H1 (cell line): ENCODE measurements around the gene IGFBP4. TPM values are rescaled to one million over a fixed set of nuclear protein-coding genes. Genes with fewer than 3 reads are reported as not detected.
A peak's percentile ranks its signal among the peaks of the same experiment; 100 is the strongest.

Source experiments
- CTCF ChIA-PET: fragments of 300-600 bp; sonication (Branson Sonifier 250); formaldehyde crosslinking; loops from one replicate; lab custom pipeline; 2021; ENCODE audit not compliant: partially characterized antibody; lab: Charles Lee
- POLR2A ChIA-PET: fragments of 300-600 bp; sonication (Branson Sonifier 250); formaldehyde crosslinking; loops from one replicate; lab custom pipeline; 2021; ENCODE audit warnings: inconsistent platforms; ENCODE audit not compliant: partially characterized antibody; lab: Charles Lee
- DNase-seq, 2 experiments: peaks; one replicate each; pipeline versions ENCODE4 v3.0.0 to v3.0.0-alpha.2; 2010 to 2022; ENCODE audit warnings: low spot score in 2 of 2, low read depth in 1 of 2, mixed read lengths in 1 of 2
- FAIRE-seq: peaks from 2 replicates; lab custom pipeline; 2011; peaks lifted over from hg19 to GRCh38; lab: Jason Lieb, UNC
- H2AFZ ChIP-seq: 2 replicates; pipeline ENCODE4 v1.8.1; 2012; ENCODE audit warnings: low read length, inconsistent platforms
- H2AK5ac ChIP-seq: 2 replicates; pipeline ENCODE4 v1.6.1; 2013; ENCODE audit warnings: low read depth, low read length
- H2BK120ac ChIP-seq: replicated peaks from 2 replicates; pipeline ENCODE3; 2013; ENCODE audit warnings: low read depth, low read length, inconsistent platforms
- H2BK12ac ChIP-seq: 2 replicates; pipeline ENCODE4 v1.6.1; 2013; ENCODE audit warnings: low read depth, low read length
- H2BK15ac ChIP-seq: 2 replicates; pipeline ENCODE4 v1.6.1; 2013; ENCODE audit warnings: low read length
- H2BK20ac ChIP-seq: 2 replicates; pipeline ENCODE4 v1.6.1; 2013; ENCODE audit warnings: low read length
- H2BK5ac ChIP-seq: 2 replicates; pipeline ENCODE4 v1.6.1; 2013; ENCODE audit warnings: low read depth, low read length
- H3K14ac ChIP-seq: 2 replicates; pipeline ENCODE4 v1.6.1; 2013; ENCODE audit warnings: inconsistent platforms; ENCODE audit not compliant: insufficient read length
- H3K18ac ChIP-seq: 2 replicates; pipeline ENCODE4 v1.6.1; 2013; ENCODE audit warnings: low read length; ENCODE audit errors: extremely low read depth
- H3K23ac ChIP-seq: 2 replicates; pipeline ENCODE4 v1.6.1; 2013; ENCODE audit warnings: inconsistent platforms; ENCODE audit not compliant: insufficient read length
- H3K23me2 ChIP-seq: 2 replicates; pipeline ENCODE4 v1.6.1; 2013; ENCODE audit warnings: low read depth, low read length
- H3K27ac ChIP-seq: 2 replicates; pipeline ENCODE4 v1.6.1; 2011; ENCODE audit warnings: low read depth, low read length, inconsistent platforms
- H3K27me3 ChIP-seq, 4 experiments: replicated peaks in 1 of 4; 1 replicate in 1 of 4; 2 replicates in 3 of 4; pipeline versions ENCODE4 v1.6.1 to v1.8.1; 2011 to 2013; ENCODE audit warnings: low read length in 3 of 4, mild to moderate bottlenecking in 3 of 4, inconsistent platforms in 2 of 4, mixed read lengths in 2 of 4, moderate library complexity in 1 of 4; ENCODE audit not compliant: control insufficient read depth in 3 of 4, insufficient read depth in 3 of 4; ENCODE audit errors: extremely low read depth in 1 of 4
- H3K36me3 ChIP-seq, 4 experiments: 2 replicates each; pipeline versions ENCODE4 v1.6.1 to v1.8.1; 2011 to 2013; ENCODE audit warnings: mild to moderate bottlenecking in 4 of 4, low read length in 3 of 4, moderate library complexity in 2 of 4, control low read depth in 1 of 4, inconsistent platforms in 1 of 4; ENCODE audit not compliant: insufficient read depth in 4 of 4, control insufficient read depth in 2 of 4
- H3K4ac ChIP-seq: replicated peaks from 2 replicates; pipeline ENCODE3; 2013; ENCODE audit warnings: low read length, low read depth, mixed read lengths, inconsistent platforms; ENCODE audit not compliant: insufficient read length
- H3K4me1 ChIP-seq, 4 experiments: replicated peaks in 1 of 4; 1 replicate in 1 of 4; 2 replicates in 3 of 4; pipeline versions ENCODE4 v1.6.1 to v1.8.1; 2011 to 2013; ENCODE audit warnings: low read length in 3 of 4, inconsistent platforms in 2 of 4, mixed read lengths in 1 of 4; ENCODE audit not compliant: insufficient read depth in 4 of 4, control insufficient read depth in 3 of 4
- H3K4me2 ChIP-seq, 2 experiments: 2 replicates each; pipeline versions ENCODE4 v1.6.1 to v1.8.1; 2011 to 2013; ENCODE audit warnings: low read depth in 2 of 2, low read length in 2 of 2, control low read depth in 1 of 2, inconsistent platforms in 1 of 2, mild to moderate bottlenecking in 1 of 2; ENCODE audit not compliant: insufficient read depth in 1 of 2
- H3K4me3 ChIP-seq, 4 experiments: fragments of 200-600, 300-600 bp in 1 of 4; sonication (generic), shearing (Covaris generic), sonication (Bioruptor Twin) in 1 of 4; 2 replicates each; pipeline versions ENCODE4 v1.5.1 to v1.8.1; 2011 to 2016; ENCODE audit warnings: low read length in 4 of 4, low read depth in 3 of 4, control low read depth in 2 of 4, inconsistent platforms in 2 of 4, mild to moderate bottlenecking in 2 of 4, mixed read lengths in 1 of 4, moderate library complexity in 1 of 4; ENCODE audit not compliant: insufficient read depth in 2 of 4; ENCODE audit errors: extremely low read depth in 1 of 4
- H3K56ac ChIP-seq: replicated peaks from 2 replicates; pipeline ENCODE3; 2013; ENCODE audit warnings: low read depth, mild to moderate bottlenecking, mixed read lengths, low read length, inconsistent platforms; ENCODE audit not compliant: insufficient read length
- H3K79me1 ChIP-seq: 2 replicates; pipeline ENCODE4 v1.6.1; 2013; ENCODE audit warnings: low read depth, low read length, control low read depth
- H3K79me2 ChIP-seq, 2 experiments: 2 replicates each; pipeline versions ENCODE4 v1.6.1 to v1.8.1; 2012 to 2013; ENCODE audit warnings: low read length in 2 of 2, mild to moderate bottlenecking in 2 of 2, inconsistent platforms in 1 of 2; ENCODE audit not compliant: insufficient read depth in 2 of 2, control insufficient read depth in 1 of 2
- H3K9ac ChIP-seq, 4 experiments: replicated peaks in 1 of 4; 1 replicate in 1 of 4; 2 replicates in 3 of 4; pipeline versions ENCODE4 v1.6.1 to v1.8.1; 2011 to 2013; ENCODE audit warnings: low read depth in 3 of 4, low read length in 3 of 4, control low read depth in 2 of 4, mild to moderate bottlenecking in 2 of 4, moderate library complexity in 2 of 4, inconsistent platforms in 1 of 4; ENCODE audit errors: extremely low read depth in 1 of 4
- H3K9me3 ChIP-seq, 2 experiments: 2 replicates each; pipeline versions ENCODE4 v1.6.1 to v1.8.1; 2012 to 2013; ENCODE audit warnings: mild to moderate bottlenecking in 2 of 2, moderate library complexity in 2 of 2, control low read depth in 1 of 2, inconsistent platforms in 1 of 2, low read depth in 1 of 2, low read length in 1 of 2, mixed read lengths in 1 of 2; ENCODE audit not compliant: insufficient read depth in 2 of 2
- H4K20me1 ChIP-seq, 2 experiments: replicated peaks in 1 of 2; 2 replicates each; pipeline versions ENCODE3 to v1.8.1; 2011 to 2013; ENCODE audit warnings: inconsistent platforms in 2 of 2, low read length in 2 of 2, mild to moderate bottlenecking in 1 of 2; ENCODE audit not compliant: insufficient read depth in 2 of 2, control insufficient read depth in 1 of 2
- H4K5ac ChIP-seq: 2 replicates; pipeline ENCODE4 v1.6.1; 2013; ENCODE audit warnings: low read length, low read depth, mixed read lengths, inconsistent platforms; ENCODE audit not compliant: insufficient read length
- H4K8ac ChIP-seq: 2 replicates; pipeline ENCODE4 v1.8.0; 2013; ENCODE audit warnings: mild to moderate bottlenecking, moderate library complexity, low read length, inconsistent platforms; ENCODE audit not compliant: insufficient read depth; ENCODE audit errors: extremely low read depth
- H4K91ac ChIP-seq: replicated peaks from 2 replicates; pipeline ENCODE3; 2013; ENCODE audit warnings: low read length, mixed read lengths, inconsistent platforms; ENCODE audit not compliant: insufficient read length
- BACH1 ChIP-seq: IDR thresholded peaks from 2 replicates; pipeline ENCODE4 v1.6.1; 2012; ENCODE audit warnings: low read length, improper control_type of control experiment
- HDAC6 ChIP-seq: IDR thresholded peaks from one replicate; pipeline ENCODE4 v1.7.1; 2012; ENCODE audit warnings: low read depth, mild to moderate bottlenecking, inconsistent platforms, low read length, moderate library complexity
- MAX ChIP-seq: IDR thresholded peaks from 2 replicates; pipeline ENCODE4 v1.6.1; 2012; ENCODE audit warnings: inconsistent platforms
- POLR2A ChIP-seq, 2 experiments: IDR thresholded peaks; 1 replicate in 1 of 2; 2 replicates in 1 of 2; pipeline ENCODE4 v1.6.1; 2011; ENCODE audit warnings: low read depth in 2 of 2, low read length in 2 of 2, mild to moderate bottlenecking in 2 of 2; ENCODE audit errors: control extremely low read depth in 1 of 2
- RAD21 ChIP-seq, 2 experiments: IDR thresholded peaks in 1 of 2; conservative IDR thresholded peaks in 1 of 2; 2 replicates each; pipeline ENCODE4 v1.6.1; 2011; ENCODE audit warnings: low read depth in 2 of 2, low read length in 2 of 2, improper control_type of control experiment in 1 of 2, inconsistent platforms in 1 of 2, mild to moderate bottlenecking in 1 of 2, moderate library complexity in 1 of 2
- SP1 ChIP-seq: IDR thresholded peaks from 2 replicates; pipeline ENCODE4 v1.6.1; 2011; ENCODE audit warnings: low read depth, low read length
- WGBS, 2 experiments: shearing (Covaris generic) in 1 of 2; methylation state at CpG; one replicate each; pipeline versions ENCODE4 v1.1.6 to v1.1.7; 2013 to 2015; ENCODE audit warnings: low lambda C conversion rate in 2 of 2, mixed read lengths in 2 of 2, inconsistent platforms in 1 of 2, low coverage in 1 of 2, missing lambda C conversion rate in 1 of 2; ENCODE audit not compliant: insufficient replicate concordance in 2 of 2, insufficient coverage in 1 of 2, insufficient read length in 1 of 2; ENCODE audit errors: extremely low coverage in 1 of 2, missing lambda C conversion rate in 1 of 2; 5-methylcytosine and 5-hydroxymethylcytosine counted together
- polyA plus RNA-seq, 7 experiments: library from polyadenylated mRNA; depleted of rRNA in 3 of 7; stranded (reverse) in 5 of 7; unstranded in 2 of 7; fragments of >200 nt in 5 of 7; fragments of 200-250 nt in 2 of 7; gene quantifications; 1 replicate in 5 of 7; 2 replicates in 1 of 7; 4 replicates in 1 of 7; pipeline versions ENCODE4 v1.2.1 to v1.2.3, GENCODE V29; 2011 to 2013; ENCODE audit warnings: missing spikeins in 2 of 7, mixed read lengths in 2 of 7
- total RNA-seq: library from RNA; stranded (reverse); fragmentation: NEBNext Ultra II Directional; extraction: Animal tissue kit (Norgen Biotek cat#: 25700); gene quantifications from 2 replicates; pipeline ENCODE4 v1.2.1, GENCODE V29; 2021

The IGFBP4 gene
- total and polyA plus RNA-seq, 2 of the 8 experiments (the other 6 are each of a cell fraction or from before 2014, with no cell fraction given) = 85.5 to 105 TPM

GRCh38 chr17:40480501-40481003 is 37.3 kb downstream of the IGFBP4 start:
- FAIRE-seq (no peak), DNase-seq (no peak)
- peak overlapping the region; percentile 53 for H4K91ac ChIP-seq
- no peak overlapping the region for H2AFZ ChIP-seq
- WGBS, 2 experiments = 84% methylated on average over 12 of the region's 12 CpGs; no CpG with 5 or more reads in 1 of the 2 experiments
- H2BK5ac ChIP-seq = peak overlapping the region; percentile 73; the same call in 1 of the 2 replicates
- no peak overlapping the region for H3K4me3 ChIP-seq
- no peak overlapping the region for H2AK5ac ChIP-seq
- no peak overlapping the region for H3K27ac ChIP-seq
- H4K8ac ChIP-seq = no peak overlapping the region
- H3K18ac ChIP-seq = no peak overlapping the region
- no peaks in the 10 kb centered on the region for H3K36me3 ChIP-seq
- peaks cover 2 to 19% (median 9%) of the 10 kb centered on the region in 4 experiments for H3K4me1 ChIP-seq
- H3K9ac ChIP-seq = no peak overlapping the region
- H3K79me1 ChIP-seq = no peaks in the 10 kb centered on the region
- no peak overlapping the region for H3K56ac ChIP-seq
- POLR2A ChIA-PET = no interaction called here
- no peaks in the 10 kb centered on the region; the same call in 1 of the 2 replicates for H3K23me2 ChIP-seq
- no peaks in the 10 kb centered on the region for H3K9me3 ChIP-seq
- H2BK12ac ChIP-seq = peak overlapping the region; percentile 43; the same call in 1 of the 2 replicates
- H2BK20ac ChIP-seq = no peak overlapping the region
- peak overlapping the region; percentile 23; the same call in 1 of the 2 replicates for H2BK15ac ChIP-seq
- H3K14ac ChIP-seq = no peak overlapping the region
- CTCF ChIA-PET = interaction anchor here (0.7 to 1.5 kb wide), 3 partner anchors 39 to 80 kb away, joined by 4 to 6 read pairs (median 4); no protein-coding TSS in a partner anchor
- no peak overlapping the region for H2BK120ac ChIP-seq
- no peak overlapping the region for H3K23ac ChIP-seq
- H3K79me2 ChIP-seq = no peaks in the 10 kb centered on the region
- no peaks in the 10 kb centered on the region for H4K20me1 ChIP-seq
- no peak overlapping the region for H3K4me2 ChIP-seq
- no peak for TF ChIP-seq HDAC6
- TF ChIP-seq SP1 = no peak
- no peak for TF ChIP-seq POLR2A (IDR thresholded peaks at IDR 0.05; ENCODE audit: control extremely low read depth in 1 of 2, low read depth in 2 of 2, low read length in 2 of 2)
- no peak for TF ChIP-seq RAD21 (IDR thresholded peaks at IDR 0.05 in 1 of 2, conservative IDR thresholded peaks at IDR 0.05 in 1 of 2; ENCODE audit: low read depth in 2 of 2, low read length in 2 of 2)
- no peak for TF ChIP-seq MAX
- no peak for TF ChIP-seq BACH1
- no peaks in the 10 kb centered on the region; a peak in 1 of 7 replicates for H3K27me3 ChIP-seq
- no peak overlapping the region for H4K5ac ChIP-seq
- H3K4ac ChIP-seq = peak overlapping the region; percentile 59
